VCaP (cell line): Measurements from ENCODE around the gene NCF2.

ENCODE experiments used
- H3K27ac ChIP-seq: fragments of 450-650 bp; 2 replicates; pipeline ENCODE4 v1.5.1; 2017
- CTCF ChIP-seq: fragments of 450-650 bp; conservative IDR thresholded peaks from 2 replicates; pipeline ENCODE4 v1.5.1; 2017; ENCODE audit warnings: mild to moderate bottlenecking, moderate library complexity

NCF2 gene

GRCh38 chr1:183592733-183593132, 2.5 kb upstream of the NCF2 start:
- TF ChIP-seq CTCF, result no peak
- no peak overlapping the region for H3K27ac ChIP-seq

- no peak overlapping the region for H3K27ac ChIP-seq
These were observed 400 bp downstream of the NCF2 start for GRCh38 chr1:183589874-183590243.

GRCh38 chr1:183589384-183589783, 875 bp downstream of the NCF2 start:
- no peak overlapping the region for H3K27ac ChIP-seq
- no peak for TF ChIP-seq CTCF

More at GRCh38 chr1:183589874-183590243, 400 bp downstream of the NCF2 start:
- no peak for TF ChIP-seq CTCF

GRCh38 chr1:183588827-183589226, 1.4 kb downstream of the NCF2 start:
- no peak for TF ChIP-seq CTCF
- no peak overlapping the region for H3K27ac ChIP-seq

- TF ChIP-seq CTCF, result no peak
- H3K27ac ChIP-seq, result no peak overlapping the region
These were observed 3.3 kb downstream of the NCF2 start for GRCh38 chr1:183586926-183587325.

GRCh38 chr1:183586455-183586854, 3.8 kb downstream of the NCF2 start:
- H3K27ac ChIP-seq, result no peak overlapping the region
- TF ChIP-seq CTCF, result no peak

GRCh38 chr1:183585038-183585437, 5.2 kb downstream of the NCF2 start:
- no peak for TF ChIP-seq CTCF
- no peak overlapping the region for H3K27ac ChIP-seq

- TF ChIP-seq CTCF, result no peak
- no peak overlapping the region for H3K27ac ChIP-seq
These were observed 6.1 kb downstream of the NCF2 start for GRCh38 chr1:183584147-183584546.
